K562 (cell line): Measurements from ENCODE around the gene OSGIN1. TPM values are rescaled to one million over a fixed set of nuclear protein-coding genes. Genes with fewer than 3 reads are reported as not detected.

ENCODE experiments used
- ATAC-seq: fragments of 200-7000 bp; cut with Tn5 transposase; 3 replicates; pipeline ENCODE4 v1.9.1; 2020; ENCODE audit warnings: moderate library complexity
- BruUV-seq: library from RNA; stranded (reverse); fragments of 400-500 nt; replicated peaks from 2 replicates; lab custom pipeline; 2021; lab: Mats Ljungman, UMichigan
- CTCF ChIA-PET: fragments of 300-600 bp; formaldehyde crosslinking; extraction: SDS; loops from one replicate; lab custom pipeline; 2021; ENCODE audit warnings: low intra/inter-chr PET ratio; lab: Yijun Ruan, JAX
- POLR2A ChIA-PET: fragments of 300-600, 350-650 bp; sonication (Branson Sonifier 250); formaldehyde crosslinking; extraction: SDS; loops from one replicate; lab custom pipeline; 2021; ENCODE audit warnings: antibody characterized with exemption, inconsistent platforms; lab: Yijun Ruan, JAX
- DNase-seq, 4 experiments: peaks; one replicate each; pipeline versions ENCODE4 v3.0.0 to v3.0.0-alpha.2; 2011 to 2018; ENCODE audit warnings: low spot score in 3 of 4, mixed read lengths in 3 of 4; ENCODE audit errors: extremely low read depth in 1 of 4
- FAIRE-seq: peaks from 2 replicates; lab custom pipeline; 2011; peaks lifted over from hg19 to GRCh38; lab: Jason Lieb, UNC
- H2AFZ ChIP-seq: 2 replicates; pipeline ENCODE4 v1.6.0; 2011; ENCODE audit warnings: low read depth, low read length, control low read depth, inconsistent platforms
- H3K27ac ChIP-seq: fragments of 200-600 bp; 3 replicates; pipeline ENCODE4 v1.8.0; 2011; ENCODE audit warnings: low read depth, mild to moderate bottlenecking, control low read depth, inconsistent platforms, low read length, moderate library complexity, mixed read lengths; ENCODE audit errors: extremely low read depth
- H3K27me3 ChIP-seq, 2 experiments: fragments of 300-600 bp in 1 of 2; 2 replicates in 1 of 2; 3 replicates in 1 of 2; pipeline versions ENCODE4 v1.6.0 to v1.8.0; 2011; ENCODE audit warnings: inconsistent platforms in 2 of 2, low read length in 2 of 2, mild to moderate bottlenecking in 1 of 2, mixed read lengths in 1 of 2, moderate library complexity in 1 of 2; ENCODE audit not compliant: control insufficient read depth in 2 of 2, insufficient read depth in 2 of 2
- H3K36me3 ChIP-seq: fragments of 300-600 bp; 3 replicates; pipeline ENCODE4 v1.8.0; 2011; ENCODE audit warnings: mild to moderate bottlenecking, low read length, inconsistent platforms; ENCODE audit not compliant: control insufficient read depth, insufficient read depth
- H3K4me1 ChIP-seq, 2 experiments: fragments of 200-600 bp in 1 of 2; replicated peaks in 1 of 2; 2 replicates in 1 of 2; 3 replicates in 1 of 2; pipeline versions ENCODE4 v1.5.1 to v1.8.0; 2011; ENCODE audit warnings: inconsistent platforms in 2 of 2, low read length in 2 of 2, mild to moderate bottlenecking in 1 of 2, mixed read lengths in 1 of 2, moderate library complexity in 1 of 2; ENCODE audit not compliant: control insufficient read depth in 2 of 2, insufficient read depth in 2 of 2
- H3K4me2 ChIP-seq: 2 replicates; pipeline ENCODE4 v1.6.1; 2011; ENCODE audit warnings: low read length, control low read depth, inconsistent platforms, mixed read lengths; ENCODE audit not compliant: insufficient read depth
- H3K4me3 ChIP-seq: fragments of 200-600 bp; sonication (generic), shearing (Covaris generic); 2 replicates; pipeline ENCODE4 v1.5.1; 2016; ENCODE audit warnings: control low read depth, inconsistent platforms
- H3K79me2 ChIP-seq: fragments of 200-600 bp; 3 replicates; pipeline ENCODE4 v1.8.0; 2011; ENCODE audit warnings: low read length, inconsistent platforms; ENCODE audit not compliant: control insufficient read depth, insufficient read depth
- H3K9ac ChIP-seq, 2 experiments: 2 replicates each; pipeline versions ENCODE4 v1.6.0 to v1.6.1; 2011; ENCODE audit warnings: low read depth in 2 of 2, low read length in 2 of 2, control low read depth in 1 of 2, inconsistent platforms in 1 of 2, mild to moderate bottlenecking in 1 of 2, mixed read lengths in 1 of 2; ENCODE audit not compliant: insufficient read depth in 1 of 2
- H3K9me1 ChIP-seq: one replicate; pipeline ENCODE4 v1.6.0; 2011; ENCODE audit warnings: inconsistent platforms, mild to moderate bottlenecking, low read length, moderate library complexity; ENCODE audit not compliant: control insufficient read depth, insufficient read depth
- H3K9me3 ChIP-seq: replicated peaks from 2 replicates; pipeline ENCODE4 v1.5.1; 2011; ENCODE audit warnings: low read depth, low read length, inconsistent platforms; ENCODE audit not compliant: control insufficient read depth, insufficient read depth
- H4K20me1 ChIP-seq: replicated peaks from 2 replicates; pipeline ENCODE4 v1.6.1; 2011; ENCODE audit warnings: low read length, inconsistent platforms, mixed read lengths; ENCODE audit not compliant: control insufficient read depth, insufficient read depth
- ATF1 ChIP-seq, 2 experiments: fragments of 450-650 bp in 1 of 2; IDR thresholded peaks; 2 replicates each; pipeline ENCODE4 v1.6.1; 2016; ENCODE audit warnings: missing compliant biosample characterization in 1 of 2, missing genetic modification characterization in 1 of 2
- ATF2 ChIP-seq: sonication (generic); formaldehyde crosslinking; IDR thresholded peaks from 2 replicates; pipeline ENCODE4 v1.8.1; 2022; ENCODE audit warnings: missing genetic modification reagents
- NCOA4 ChIP-seq: fragments of 450-650 bp; IDR thresholded peaks from 2 replicates; pipeline ENCODE4 v1.6.1; 2018; ENCODE audit warnings: mild to moderate bottlenecking; ENCODE audit not compliant: partially characterized antibody
- NELFE ChIP-seq: IDR thresholded peaks from 2 replicates; pipeline ENCODE4 v1.6.1; 2011; ENCODE audit warnings: mild to moderate bottlenecking; ENCODE audit not compliant: insufficient read depth, insufficient read length
- NFYB ChIP-seq: IDR thresholded peaks from 2 replicates; pipeline ENCODE4 v1.6.1; 2011; ENCODE audit warnings: mild to moderate bottlenecking, moderate library complexity; ENCODE audit not compliant: insufficient read length; ENCODE audit errors: extremely low read depth
- PTTG1 ChIP-seq: fragments of 450-650 bp; IDR thresholded peaks from 2 replicates; pipeline ENCODE4 v1.6.1; 2016; ENCODE audit warnings: low read depth, mild to moderate bottlenecking, missing genetic modification characterization, missing compliant biosample characterization
- TBP ChIP-seq: optimal IDR thresholded peaks from 2 replicates; pipeline ENCODE3; 2011; ENCODE audit warnings: low read depth, low read length, improper control_type of control experiment
- ZNF165 ChIP-seq: fragments of 250-450 bp; sonication (Bioruptor Pico); IDR thresholded peaks from 2 replicates; pipeline ENCODE4 v1.4.0; 2020; ENCODE audit warnings: borderline replicate concordance
- ZNF311 ChIP-seq: fragments of 250-450 bp; sonication (Bioruptor Pico); IDR thresholded peaks from 2 replicates; pipeline ENCODE4 v1.4.0; 2020; ENCODE audit warnings: mild to moderate bottlenecking, moderate library complexity
- ZNF644 ChIP-seq: fragments of 200-800 bp; sonication (Bioruptor generic); IDR thresholded peaks from 2 replicates; pipeline ENCODE4 v1.6.1; 2016; ENCODE audit warnings: low read depth, missing genetic modification characterization, missing compliant biosample characterization
- ZNF695 ChIP-seq: fragments of 450-650 bp; formaldehyde crosslinking; IDR thresholded peaks from 2 replicates; pipeline ENCODE4 v1.4.0; 2020; ENCODE audit warnings: mild to moderate bottlenecking, moderate library complexity
- WGBS: fragments of 100-300 bp; shearing (Covaris generic); methylation state at CpG from one replicate; pipeline ENCODE4 v1.1.6; 2016; ENCODE audit warnings: low coverage, mixed read lengths; ENCODE audit not compliant: insufficient coverage; ENCODE audit errors: missing lambda C conversion rate; 5-methylcytosine and 5-hydroxymethylcytosine counted together
- in situ Hi-C: fragments of 300-500 bp; cut with MboI; formaldehyde crosslinking; loops from 4 replicates; pipeline ENCODE4 v1.15.0; 2018; ENCODE audit warnings: inconsistent platforms, mixed read lengths
- intact Hi-C: fragments of 100-400 bp; cut with micrococcal nuclease; formaldehyde crosslinking; loops from 2 replicates; pipeline ENCODE4 v1.14.2; 2022
- polyA plus RNA-seq, 8 experiments: library from polyadenylated mRNA; depleted of rRNA in 4 of 8; stranded (reverse) in 5 of 8; unstranded in 3 of 8; fragments of >200 nt; fragmentation: Nextera tagmentation in 2 of 8; fragmentation: Illumina TruSeq in 1 of 8; extraction: Ambion mirVana in 2 of 8; extraction: Trizol in 1 of 8; gene quantifications; 2 replicates each; pipeline versions ENCODE4 v1.2.1 to v1.2.3, GENCODE V29; 2011 to 2014; ENCODE audit warnings: inconsistent platforms in 1 of 8, missing spikeins in 1 of 8
- total RNA-seq, 7 experiments: library from RNA; depleted of rRNA in 6 of 7; stranded (reverse); fragments of >200 nt in 6 of 7; fragmentation: Illumina TruSeq in 2 of 7; extraction: Trizol in 2 of 7; gene quantifications; 2 replicates each; pipeline versions ENCODE4 v1.2.1 to v1.2.3, GENCODE V29; 2011 to 2021; ENCODE audit warnings: low replicate concordance in 1 of 7

OSGIN1 gene
- total and polyA plus RNA-seq, 9 of the 15 experiments (the other 6 are each of a cell fraction or from before 2014, with no cell fraction given) = 0.03 to 3.6 (median 1.6) TPM

- no peak overlapping the region for H3K9ac ChIP-seq
- H3K27me3 ChIP-seq = peaks cover 7 to 18% of the 10 kb centered on the region in 2 experiments; a peak in 3 of 5 replicates
- H3K9me3 ChIP-seq = no peaks in the 10 kb centered on the region
- FAIRE-seq (no peak), DNase-seq (no peak), ATAC-seq (no peak)
- no peak overlapping the region for H2AFZ ChIP-seq
- no TSS peak for BruUV-seq
- no peak overlapping the region for H3K4me2 ChIP-seq
- H3K27ac ChIP-seq = no peak overlapping the region
- ChIA-PET CTCF (interaction anchor here (0.6 kb wide), 1 partner anchor 266 kb away, joined by 4 read pairs; no protein-coding TSS in a partner anchor), POLR2A (interaction anchor here (0.6 to 0.8 kb wide), 2 partner anchors 14 to 288 kb away, joined by 3 read pairs; no protein-coding TSS in a partner anchor)
- no peaks in the 10 kb centered on the region; the same call in none of the 2 replicates for H4K20me1 ChIP-seq
- H3K4me1 ChIP-seq = no peaks in the 10 kb centered on the region; a peak in 1 of 5 replicates
- in situ Hi-C loops = no loop called here
- no peaks in the 10 kb centered on the region for H3K36me3 ChIP-seq
- H3K4me3 ChIP-seq = no peak overlapping the region
- TF ChIP-seq NCOA4 (no peak), ZNF165 (CRISPR knock-in tag) (no peak), NELFE (no peak), NFYB (no peak), ZNF695 (CRISPR knock-in tag) (no peak), ATF2 (CRISPR knock-in tag) (no peak), TBP (no peak), ZNF644 (tag) (no peak), ZNF311 (no peak), PTTG1 (tag) (no peak), ATF1 (CRISPR knock-in tag; IDR thresholded peaks at IDR 0.05) (no peak), ATF1 (tag; IDR thresholded peaks at IDR 0.05) (no peak)
- H3K9me1 ChIP-seq = no peaks in the 10 kb centered on the region
- 14% methylated on average over 2 of the region's 2 CpGs for WGBS
- intact Hi-C loops = no loop called here
- H3K79me2 ChIP-seq = no peaks in the 10 kb centered on the region
These were observed 44.2 kb upstream of the OSGIN1 start for GRCh38 chr16:83908798-83909197.
